GM19324 (cell line): ENCODE results near the gene HRH2.
"Not testable (repeated sequence)": the region's sequence is repeated elsewhere in the genome, so short reads cannot be mapped to it uniquely, and the experiment has no call there.

Source experiments
- ATAC-seq: cut with Tn5 transposase; IDR thresholded peaks from one replicate; pipeline ENCODE4 v1.9.1; 2021; ENCODE audit warnings: mild to moderate bottlenecking, moderate library complexity; ENCODE audit not compliant: unreplicated experiment, low FRiP score

Gene HRH2, protein sequence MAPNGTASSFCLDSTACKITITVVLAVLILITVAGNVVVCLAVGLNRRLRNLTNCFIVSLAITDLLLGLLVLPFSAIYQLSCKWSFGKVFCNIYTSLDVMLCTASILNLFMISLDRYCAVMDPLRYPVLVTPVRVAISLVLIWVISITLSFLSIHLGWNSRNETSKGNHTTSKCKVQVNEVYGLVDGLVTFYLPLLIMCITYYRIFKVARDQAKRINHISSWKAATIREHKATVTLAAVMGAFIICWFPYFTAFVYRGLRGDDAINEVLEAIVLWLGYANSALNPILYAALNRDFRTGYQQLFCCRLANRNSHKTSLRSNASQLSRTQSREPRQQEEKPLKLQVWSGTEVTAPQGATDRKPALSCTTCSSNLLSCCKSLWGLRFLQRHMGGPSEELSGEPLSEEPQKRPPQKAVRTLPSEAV

DNA sequence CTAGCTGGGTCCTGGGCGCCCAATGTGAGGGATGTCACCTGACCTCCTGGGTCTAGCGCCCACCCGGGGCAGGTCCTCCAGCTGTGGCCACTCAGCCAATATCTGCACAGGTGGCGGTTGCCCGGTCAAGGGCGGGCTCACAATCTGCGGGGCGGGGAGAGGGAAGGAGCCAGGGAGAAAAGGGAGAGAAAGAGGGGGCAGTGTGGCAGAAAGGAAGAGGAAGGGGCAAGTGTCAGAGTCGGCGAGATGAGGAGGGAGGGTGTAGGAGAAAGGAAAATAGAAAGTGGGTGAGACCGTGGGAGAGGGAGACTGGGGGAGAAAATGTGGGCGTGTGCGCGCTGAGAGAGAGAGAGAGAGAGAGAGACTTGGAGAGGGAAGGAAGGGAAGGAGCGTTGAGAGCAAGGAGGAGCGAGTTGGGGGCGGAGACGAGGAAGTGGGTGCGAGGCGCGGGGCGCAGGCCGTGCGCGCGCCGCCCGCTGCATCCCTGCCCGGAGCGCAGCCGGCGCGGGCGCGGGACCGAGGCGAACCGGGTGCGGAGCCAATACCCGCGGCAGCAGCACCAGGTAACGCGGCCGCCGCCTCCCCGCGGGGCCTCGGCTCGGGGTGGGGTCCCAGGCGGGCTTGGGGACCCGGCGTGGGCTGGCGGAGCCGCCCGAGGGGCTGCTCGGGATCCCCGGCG is at the start of gene HRH2:
TSS of gene HRH2 (plus strand) at position 479 of the 679 bp plus-strand sequence. CDS start 25,163 bp downstream, outside the sequence.
- ATAC-seq: no peak

DNA sequence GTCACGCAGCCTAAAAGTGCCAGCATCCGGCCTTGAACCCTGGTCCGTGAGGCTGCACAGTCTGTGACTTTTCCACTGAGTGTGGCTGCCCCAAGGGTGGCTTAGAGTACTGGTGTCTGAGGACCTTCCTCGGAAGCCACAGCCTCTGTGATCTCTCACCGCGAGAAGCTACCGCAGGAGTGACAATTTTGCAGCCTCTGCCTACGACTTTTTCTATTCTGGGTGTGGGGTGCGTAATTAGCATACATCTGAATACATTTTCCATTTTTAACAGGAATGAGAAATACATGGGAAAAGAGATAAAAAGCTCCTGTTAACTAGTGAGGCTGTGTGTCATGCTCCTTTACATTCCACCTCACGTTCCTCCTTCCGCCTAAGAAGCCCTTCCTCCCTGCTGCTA is 48.3 kb upstream of the HRH2 start:
- ATAC-seq: no peak

DNA sequence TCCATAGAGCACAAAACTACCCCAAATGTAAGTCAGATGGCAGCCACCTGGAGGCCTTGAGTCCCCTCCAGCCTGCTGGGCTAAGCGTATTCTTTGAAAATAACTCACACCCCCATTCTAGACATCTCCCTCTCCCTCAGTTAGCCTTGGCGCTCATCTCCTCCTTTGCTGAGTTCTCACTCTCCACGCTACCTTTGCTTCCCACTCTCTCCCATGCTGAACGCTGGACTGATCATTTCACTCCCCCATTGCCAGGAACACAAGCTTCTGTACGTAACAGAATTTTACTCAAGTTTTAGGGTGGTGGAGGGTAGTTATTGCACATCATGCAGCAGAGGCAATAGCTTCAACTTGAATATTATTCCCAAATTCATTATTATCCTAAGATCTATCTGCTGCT is 47.5 kb upstream of the HRH2 start:
- ATAC-seq: no peak

DNA sequence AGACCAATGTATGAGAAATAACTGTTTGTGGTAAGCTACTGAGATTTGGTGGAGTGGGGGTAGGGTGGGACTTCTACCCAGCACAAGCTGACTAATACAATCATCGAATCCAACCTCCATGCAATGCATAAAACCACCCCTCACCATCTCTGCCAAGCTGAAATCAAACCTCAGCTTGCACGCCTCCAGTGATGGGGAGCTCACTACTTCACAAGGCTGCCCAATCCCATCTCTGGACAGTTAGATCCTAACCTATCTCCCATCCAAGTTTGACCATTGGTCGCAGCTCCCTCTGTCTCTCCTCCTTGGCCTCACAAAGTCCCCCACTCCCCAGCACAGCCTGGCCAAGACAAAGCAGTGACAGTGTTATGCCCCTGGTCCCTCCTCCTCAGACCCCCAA is 47.0 kb upstream of the HRH2 start:
- ATAC-seq: no peak

DNA sequence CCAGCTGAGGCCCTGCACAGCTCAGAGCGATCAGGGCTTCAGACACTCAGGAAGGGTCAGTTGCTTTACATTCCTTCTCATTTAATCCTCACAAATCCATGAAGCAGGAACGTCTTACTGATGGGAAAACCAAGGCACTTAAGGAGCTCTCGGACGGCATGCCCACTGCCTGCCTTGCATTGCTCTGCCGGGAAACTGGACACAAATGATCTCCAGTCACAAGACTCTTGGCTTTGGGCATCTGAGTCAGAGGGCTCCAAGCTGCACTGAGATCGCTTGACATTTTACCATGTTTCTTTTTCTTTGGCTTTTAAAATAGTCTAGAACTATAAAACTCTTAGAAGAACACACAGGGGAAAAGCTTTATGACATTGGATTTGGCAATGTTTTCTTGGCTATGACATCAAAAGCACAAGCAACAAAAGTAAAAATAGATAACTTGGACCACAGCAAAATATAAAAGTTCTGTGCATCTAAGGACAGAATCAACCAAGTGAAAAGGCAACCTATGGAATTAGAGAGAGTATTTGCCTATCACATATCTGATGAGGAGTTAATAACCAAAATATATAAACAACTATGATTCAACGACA is 43.6 kb upstream of the HRH2 start:
- no peak for ATAC-seq

DNA sequence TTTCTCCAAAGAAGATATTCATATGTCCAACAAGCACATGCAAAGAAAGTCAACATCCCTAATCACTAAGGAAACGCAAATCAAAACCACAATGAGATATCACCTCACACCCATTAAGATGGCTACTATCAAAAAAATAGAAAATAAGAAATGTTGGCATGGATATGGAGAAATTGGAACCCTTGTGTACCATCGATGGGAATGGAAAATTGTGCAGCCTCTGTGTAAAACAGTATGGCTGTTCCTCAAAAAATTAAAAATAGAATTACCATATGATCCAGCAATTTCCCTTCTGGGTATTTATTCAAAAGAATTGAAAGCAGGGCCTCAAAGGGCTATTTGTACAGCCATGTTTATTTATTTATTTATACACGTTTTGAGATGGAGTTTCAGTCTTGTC is 43.0 kb upstream of the HRH2 start:
- no peak for ATAC-seq

DNA sequence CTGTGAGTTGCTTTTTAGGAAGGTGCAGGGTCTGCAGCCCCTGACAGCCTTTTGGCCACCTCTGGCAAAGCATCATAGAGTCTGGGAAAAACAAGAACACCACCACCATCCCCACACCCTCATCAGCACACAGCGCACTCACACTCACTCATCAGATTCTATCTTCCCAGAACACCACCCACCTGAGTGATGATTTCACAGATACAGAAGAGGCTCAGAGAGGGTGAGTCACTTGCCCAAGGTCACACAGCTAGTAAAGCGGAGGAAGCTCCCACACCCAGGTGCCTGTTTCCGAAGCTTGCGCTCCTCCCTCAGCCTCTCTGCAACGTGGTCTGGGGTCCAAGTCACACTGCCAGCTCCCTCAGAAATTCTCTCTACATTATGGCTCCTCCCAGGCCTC is 41.8 kb upstream of the HRH2 start:
- no peak for ATAC-seq

DNA sequence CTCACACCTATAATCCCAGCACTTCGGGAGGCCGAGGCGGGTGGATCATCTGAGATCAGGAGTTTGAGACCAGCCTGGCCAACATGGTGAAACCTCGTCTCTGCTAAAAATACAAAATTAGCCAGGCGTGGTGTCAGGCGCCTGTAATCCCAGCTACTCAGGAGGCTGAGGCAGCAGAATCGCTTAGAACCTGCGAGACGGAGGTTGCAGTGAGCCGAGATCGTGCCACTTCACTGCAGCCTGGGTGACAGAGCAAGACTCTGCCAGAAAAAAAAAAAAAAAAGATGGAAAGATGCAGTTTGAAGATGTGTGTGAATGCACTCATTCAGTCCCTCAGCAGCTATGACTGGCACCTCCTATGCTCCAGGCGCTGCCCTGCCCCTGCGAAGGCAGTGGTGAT is 41.3 kb upstream of the HRH2 start:
- ATAC-seq: not testable (repeated sequence)

DNA sequence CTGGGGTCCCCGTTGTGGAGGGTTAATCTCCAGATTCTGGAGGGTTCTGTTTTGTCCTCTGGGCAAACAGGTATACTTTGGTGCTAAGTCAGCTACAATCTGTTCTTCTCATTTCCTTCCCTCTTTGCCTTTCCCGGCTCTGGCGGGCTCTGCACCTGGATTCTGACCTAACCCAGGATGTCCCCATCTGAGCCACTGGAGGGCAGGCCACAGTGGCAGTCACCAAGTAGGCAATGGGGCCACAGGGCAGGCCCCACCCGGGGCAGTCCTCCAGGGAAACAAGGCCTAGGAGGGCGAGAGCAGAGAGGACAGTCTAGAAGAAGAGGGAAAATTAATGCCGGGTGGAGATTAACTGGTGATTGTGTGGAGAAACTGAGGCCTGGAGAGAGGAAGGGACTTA is 40.4 kb upstream of the HRH2 start:
- no peak for ATAC-seq

DNA sequence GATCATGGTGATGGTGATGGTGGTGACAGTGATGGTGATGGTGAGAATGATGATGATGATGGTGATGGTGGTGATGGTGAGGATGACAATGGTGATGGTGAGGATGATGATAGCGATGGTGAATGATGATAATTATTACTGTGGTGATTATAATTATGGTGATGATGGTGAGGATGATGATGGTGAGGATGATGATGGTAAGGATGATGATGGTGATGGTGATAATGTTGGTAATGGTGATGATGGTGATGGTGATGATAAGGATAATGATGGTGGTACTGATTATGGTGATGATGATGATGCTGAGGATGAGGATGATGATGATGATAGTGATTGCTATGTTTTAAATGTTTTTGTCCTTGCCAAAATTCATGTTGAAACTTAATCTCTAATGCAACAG is 37.3 kb upstream of the HRH2 start:
- no peak for ATAC-seq

DNA sequence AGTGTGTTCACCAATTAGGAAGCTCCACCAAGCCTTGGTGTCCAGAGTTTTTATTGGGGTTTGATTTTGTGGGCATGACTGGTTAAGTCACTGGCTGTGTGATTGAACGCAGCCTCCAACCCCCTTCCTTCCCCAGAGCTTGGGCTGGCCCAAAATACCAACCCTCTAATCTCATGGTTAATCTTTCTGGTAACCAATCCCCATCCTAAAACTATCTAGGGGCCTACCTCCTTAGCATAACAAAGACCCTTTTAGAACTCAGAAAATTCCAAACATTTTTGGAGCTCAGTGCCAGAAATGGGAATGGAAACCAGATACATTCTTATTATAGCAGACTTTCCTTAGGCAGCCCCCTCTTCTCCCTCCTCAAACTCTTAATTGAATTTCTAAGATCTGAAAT is 35.9 kb upstream of the HRH2 start:
- ATAC-seq: no peak

DNA sequence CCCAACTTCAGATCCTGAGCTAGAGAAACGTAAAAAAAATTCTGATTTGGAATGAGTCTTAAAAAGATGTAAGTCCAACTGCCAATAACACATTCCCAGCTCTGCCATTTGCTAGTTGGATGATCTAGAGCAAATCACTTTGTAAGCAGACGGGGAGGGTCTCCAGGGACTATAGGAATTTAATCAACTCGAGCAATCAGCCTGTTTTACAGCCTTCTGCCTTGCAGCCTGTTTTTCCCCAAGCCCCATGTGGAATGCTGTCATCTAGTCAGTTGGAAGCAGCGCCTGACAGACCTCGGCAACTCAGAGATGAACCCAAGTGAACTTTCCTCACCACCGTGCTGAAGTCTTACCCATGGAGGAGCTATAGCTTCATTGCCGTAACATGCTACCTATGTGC is 34.8 kb upstream of the HRH2 start:
- ATAC-seq: no peak

DNA sequence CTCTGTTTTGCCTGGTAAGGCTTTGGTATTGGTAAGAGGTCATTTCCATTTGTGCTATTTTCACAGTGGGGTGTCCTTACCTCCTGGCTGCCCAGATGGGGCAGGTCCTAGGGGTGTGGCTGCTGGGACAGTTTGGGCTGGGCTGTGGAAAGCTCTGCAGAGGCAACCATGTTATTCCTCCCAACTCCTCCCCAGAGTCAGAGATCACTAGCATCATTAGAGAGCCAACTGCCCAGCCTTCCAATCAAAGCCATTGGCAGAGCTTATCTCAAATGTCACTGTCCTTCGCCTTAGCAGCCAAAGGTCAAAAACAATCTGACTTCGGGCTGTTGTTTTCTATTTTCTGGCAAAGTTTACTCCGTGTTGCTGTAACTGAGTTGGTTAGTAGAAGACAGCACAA is 33.6 kb upstream of the HRH2 start:
- no peak for ATAC-seq

DNA sequence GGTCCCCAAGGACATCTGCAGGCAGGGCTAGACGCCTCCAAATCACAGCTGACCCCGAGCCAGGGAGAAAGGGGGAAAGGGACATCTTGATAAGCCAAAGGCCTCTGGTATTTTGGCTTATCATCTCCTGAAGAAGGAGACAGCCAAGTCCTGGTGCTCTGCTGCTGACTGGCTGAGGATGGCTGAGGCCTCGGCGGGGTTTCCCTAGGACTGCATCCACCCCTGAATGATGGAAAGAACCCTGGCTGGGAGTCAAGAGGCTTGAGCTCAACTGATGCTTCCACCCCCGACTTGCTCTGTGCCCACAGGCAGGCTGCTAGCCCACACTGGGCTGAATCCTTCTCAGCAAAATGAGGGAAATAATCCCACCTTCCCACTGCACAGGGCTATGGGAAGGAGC is 30.9 kb upstream of the HRH2 start:
- no peak for ATAC-seq

DNA sequence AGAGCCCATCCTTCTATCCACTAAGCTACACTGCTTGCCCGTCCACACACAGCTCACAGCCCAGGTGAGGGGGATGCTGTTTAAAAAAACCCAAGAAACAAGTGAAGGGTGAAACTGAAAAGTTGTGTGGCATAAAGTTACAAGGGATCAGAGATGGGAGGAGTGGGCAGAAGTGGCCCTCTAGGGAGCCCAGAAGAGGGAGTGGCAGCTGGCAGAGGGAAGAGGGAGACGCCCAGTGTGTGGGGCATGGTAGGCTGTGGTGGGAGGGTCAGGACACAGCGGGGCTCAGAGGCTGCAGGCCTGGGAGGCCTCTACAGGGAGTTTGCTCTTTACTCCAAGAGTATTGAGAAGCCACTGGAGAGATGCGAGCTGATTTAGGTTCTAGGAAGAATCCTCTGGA is 30.1 kb upstream of the HRH2 start:
- no peak for ATAC-seq

DNA sequence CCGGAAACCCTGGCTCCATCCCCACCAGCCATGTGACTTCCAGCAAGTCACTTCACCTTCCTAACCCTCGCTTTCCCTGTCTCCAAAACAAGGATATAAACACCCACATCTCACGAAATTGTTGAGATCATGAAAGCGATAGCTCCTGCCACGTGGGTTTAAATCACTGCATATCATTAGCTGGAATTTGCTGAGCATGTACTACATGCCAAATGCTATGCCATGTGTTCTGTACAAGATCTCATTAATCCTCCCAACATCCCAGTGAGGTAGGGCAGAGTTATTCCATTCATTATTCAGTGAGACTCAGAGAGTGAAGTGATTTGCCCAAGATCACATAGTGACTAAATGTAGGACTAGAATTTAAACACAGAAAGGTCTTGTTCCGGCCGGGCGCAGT is 29.2 kb upstream of the HRH2 start:
- ATAC-seq: no peak

DNA sequence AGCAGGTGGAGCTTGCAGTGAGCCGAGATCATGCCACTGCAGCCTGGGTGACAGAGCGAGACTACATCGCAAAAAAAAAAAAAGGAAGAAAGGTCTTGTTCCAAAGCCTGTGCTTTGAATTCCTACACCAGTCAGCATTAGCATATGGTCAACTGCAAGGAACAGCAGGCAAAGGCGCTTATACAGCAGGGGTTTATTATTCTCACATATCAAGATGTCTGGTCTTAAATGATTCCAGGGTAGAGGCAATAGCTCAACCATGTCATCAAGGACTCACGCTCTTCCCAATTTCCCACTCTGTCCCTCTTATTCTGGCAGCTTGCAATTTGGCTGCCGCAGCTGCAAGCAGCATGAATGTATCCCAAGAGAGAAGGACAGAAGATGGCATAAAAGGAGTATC is 28.6 kb upstream of the HRH2 start:
- no peak for ATAC-seq

DNA sequence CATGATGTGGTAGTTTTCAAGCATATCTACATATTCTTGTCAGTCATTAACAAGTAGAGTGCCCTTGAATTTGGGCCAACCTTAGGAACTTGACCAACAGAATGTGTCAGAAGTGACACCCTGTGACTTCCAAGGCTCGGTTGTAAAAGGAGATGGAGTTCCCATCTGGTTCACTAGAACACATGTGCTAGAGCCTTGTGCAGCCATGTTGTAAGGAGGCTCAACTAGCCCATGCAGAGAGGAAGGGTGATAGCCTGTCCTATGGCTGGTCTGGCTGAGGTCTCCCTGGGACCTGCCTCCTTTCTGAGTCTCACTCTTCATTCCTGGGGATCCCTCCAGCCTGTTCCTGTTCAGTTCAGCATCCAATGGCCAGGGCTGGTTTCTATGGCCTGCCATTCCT is 28.1 kb upstream of the HRH2 start:
- no peak for ATAC-seq

DNA sequence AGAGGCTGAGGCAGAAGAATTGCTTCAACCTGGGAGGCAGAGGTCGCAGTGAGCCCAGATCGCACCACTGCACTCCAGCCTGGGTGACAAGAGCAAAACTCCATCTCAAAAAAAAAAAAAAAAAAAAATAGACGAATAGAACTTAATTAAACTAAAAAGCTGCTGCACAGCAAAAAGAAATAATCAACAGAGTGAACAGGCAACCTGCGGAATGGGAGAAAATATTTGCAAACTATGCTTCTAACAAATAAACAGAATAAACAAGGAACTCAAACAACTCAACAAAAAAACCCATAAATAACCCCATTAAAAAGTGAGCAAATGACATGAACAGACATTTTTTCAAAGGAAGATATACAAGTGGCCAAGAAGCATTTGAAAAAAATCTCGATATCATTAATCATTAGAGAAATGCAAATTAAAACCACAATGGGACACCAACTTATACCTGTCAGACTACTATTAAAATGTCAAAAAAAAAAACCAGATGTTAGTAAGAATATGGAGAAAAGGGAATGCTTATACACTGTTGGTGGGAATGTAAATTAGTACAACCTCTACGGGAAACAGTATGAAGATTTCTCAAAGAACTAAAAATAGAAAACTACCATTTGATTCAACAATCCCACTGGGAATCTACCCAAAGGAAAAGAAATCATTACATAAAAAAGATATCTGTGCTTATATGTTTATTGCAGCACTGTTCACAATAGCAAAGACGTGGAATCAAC is 21.9 kb upstream of the HRH2 start:
- ATAC-seq: no peak

DNA sequence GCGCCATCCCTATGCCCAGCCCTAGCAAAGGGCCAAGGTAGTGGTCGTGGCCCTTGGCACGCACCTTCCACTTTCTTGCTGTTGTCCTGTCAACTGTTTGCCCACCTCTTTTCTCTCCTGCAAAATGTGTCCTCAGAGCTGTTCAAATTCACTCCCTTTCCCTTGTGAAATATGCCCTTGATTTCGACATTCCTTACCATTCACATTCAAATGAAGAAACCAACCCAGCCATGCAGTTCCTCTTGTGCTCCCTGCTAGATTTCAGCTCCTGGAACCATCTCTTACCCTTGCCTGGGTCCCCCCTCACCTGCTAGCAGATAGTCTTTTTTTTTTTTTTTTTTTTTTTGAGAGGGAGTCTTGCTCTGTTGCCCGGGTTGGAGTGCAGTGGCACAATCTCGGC is 19.6 kb upstream of the HRH2 start:
- no peak for ATAC-seq

DNA sequence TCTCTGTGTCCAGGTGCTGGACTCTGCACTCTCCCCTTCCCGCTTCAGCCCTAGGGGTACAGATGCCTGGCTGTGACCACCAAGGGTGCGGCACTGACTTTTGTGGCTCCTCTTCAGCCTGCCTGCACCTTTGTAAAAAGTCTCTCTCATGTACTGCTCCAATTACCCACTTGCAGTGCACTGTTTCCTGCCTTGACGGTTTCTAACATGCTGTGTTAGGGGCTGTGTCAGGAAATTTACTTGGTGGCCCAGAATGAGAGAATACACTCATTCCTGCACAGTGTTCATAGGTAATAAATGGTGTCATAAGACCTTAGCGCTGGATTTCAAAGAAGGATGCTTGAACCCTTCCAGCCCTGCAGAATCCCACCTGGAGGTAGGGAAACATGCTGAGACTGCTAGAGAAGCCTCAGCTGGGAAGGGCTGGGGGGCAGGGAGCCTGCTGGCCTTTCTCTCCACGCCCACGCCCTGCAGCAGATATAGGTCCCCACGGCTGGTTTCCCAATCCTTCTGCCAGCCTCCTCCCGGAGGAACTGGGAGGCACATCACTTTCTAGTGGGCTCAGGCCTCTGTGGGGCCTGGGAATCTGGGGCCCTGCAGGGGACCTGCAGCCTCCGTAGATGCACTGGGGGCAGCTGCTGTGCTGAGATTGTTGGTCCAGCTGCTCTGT is 17.6 kb upstream of the HRH2 start:
- no peak for ATAC-seq
